Endothelial cell of umbilical vein (primary cell): Measurements from ENCODE around the gene TOR1A. TPM values are rescaled to one million over a fixed set of nuclear protein-coding genes. Genes with fewer than 3 reads are reported as not detected.

Source experiments
- BruUV-seq: library from RNA; stranded (reverse); fragments of 400-500 nt; replicated peaks from 2 replicates; lab custom pipeline; 2021; lab: Mats Ljungman, UMichigan
- CTCF ChIA-PET: fragments of 300-600, 350-600 bp; sonication (Branson Sonifier 250); formaldehyde crosslinking; loops from one replicate; lab custom pipeline; 2021; ENCODE audit warnings: antibody characterized with exemption, inconsistent platforms; lab: Charles Lee
- POLR2A ChIA-PET: fragments of 300-600, 350-600 bp; sonication (Branson Sonifier 250); formaldehyde crosslinking; loops from one replicate; lab custom pipeline; 2021; ENCODE audit warnings: antibody characterized with exemption, inconsistent platforms; lab: Charles Lee
- DNase-seq: peaks from one replicate; pipeline ENCODE4 v3.0.0-alpha.2; 2011; ENCODE audit warnings: low read depth, low spot score
- FAIRE-seq: peaks from 2 replicates; lab custom pipeline; 2011; peaks lifted over from hg19 to GRCh38; lab: Jason Lieb, UNC
- H2AFZ ChIP-seq: 2 replicates; pipeline ENCODE4 v1.6.0; 2012; ENCODE audit warnings: low read depth, low read length, control low read depth, inconsistent platforms
- H3K27ac ChIP-seq: 2 replicates; pipeline ENCODE4 v1.5.1; 2011; ENCODE audit warnings: low read depth, mild to moderate bottlenecking, control low read depth, low read length, moderate library complexity; ENCODE audit not compliant: insufficient read depth
- H3K27me3 ChIP-seq, 2 experiments: 2 replicates each; pipeline versions ENCODE4 v1.6.0 to v1.6.1; 2011; ENCODE audit warnings: low read length in 2 of 2, mixed read lengths in 1 of 2; ENCODE audit not compliant: control insufficient read depth in 2 of 2, insufficient read depth in 2 of 2
- H3K36me3 ChIP-seq, 2 experiments: 2 replicates in 1 of 2; 3 replicates in 1 of 2; pipeline ENCODE4 v1.5.1; 2011; ENCODE audit warnings: low read length in 2 of 2, mild to moderate bottlenecking in 1 of 2, moderate library complexity in 1 of 2; ENCODE audit not compliant: control insufficient read depth in 2 of 2, insufficient read depth in 2 of 2; ENCODE audit errors: extremely low read depth in 1 of 2
- H3K4me1 ChIP-seq: 3 replicates; pipeline ENCODE4 v1.5.1; 2011; ENCODE audit warnings: mild to moderate bottlenecking, low read length; ENCODE audit not compliant: control insufficient read depth, insufficient read depth; ENCODE audit errors: extremely low read depth
- H3K4me2 ChIP-seq: 2 replicates; pipeline ENCODE4 v1.6.1; 2011; ENCODE audit warnings: low read length, control low read depth, mixed read lengths; ENCODE audit not compliant: insufficient read depth
- H3K4me3 ChIP-seq, 3 experiments: fragments of 200-600 bp in 1 of 3; sonication (generic), shearing (Covaris generic) in 1 of 3; replicated peaks in 1 of 3; 2 replicates each; pipeline ENCODE4 v1.5.1; 2011 to 2016; ENCODE audit warnings: control low read depth in 3 of 3, low read length in 3 of 3, mild to moderate bottlenecking in 2 of 3, inconsistent platforms in 1 of 3, low read depth in 1 of 3, moderate library complexity in 1 of 3; ENCODE audit not compliant: insufficient read depth in 1 of 3
- H3K79me2 ChIP-seq: 2 replicates; pipeline ENCODE4 v1.6.0; 2012; ENCODE audit warnings: low read length, inconsistent platforms; ENCODE audit not compliant: control insufficient read depth, insufficient read depth
- H3K9ac ChIP-seq: replicated peaks from 2 replicates; pipeline ENCODE3; 2011; ENCODE audit warnings: low read length, control low read depth; ENCODE audit not compliant: insufficient read depth; ENCODE audit errors: extremely low read depth
- H3K9me1 ChIP-seq: replicated peaks from 3 replicates; pipeline ENCODE4 v1.6.0; 2011; ENCODE audit warnings: mild to moderate bottlenecking, low read length; ENCODE audit not compliant: control insufficient read depth, insufficient read depth; ENCODE audit errors: extremely low read depth
- H3K9me3 ChIP-seq: replicated peaks from 2 replicates; pipeline ENCODE4 v1.5.1; 2012; ENCODE audit warnings: low read length, inconsistent platforms; ENCODE audit not compliant: control insufficient read depth, insufficient read depth
- H4K20me1 ChIP-seq: replicated peaks from 2 replicates; pipeline ENCODE3; 2011; ENCODE audit warnings: mild to moderate bottlenecking, low read length; ENCODE audit not compliant: control insufficient read depth, insufficient read depth; ENCODE audit errors: extremely low read depth
- EZH2 ChIP-seq: IDR thresholded peaks from 2 replicates; pipeline ENCODE4 v1.6.1; 2012; ENCODE audit warnings: borderline replicate concordance, low read depth, mild to moderate bottlenecking, moderate library complexity, low read length, inconsistent platforms; ENCODE audit not compliant: severe bottlenecking
- FOS ChIP-seq: IDR thresholded peaks from 2 replicates; pipeline ENCODE4 v1.6.1; 2011; ENCODE audit warnings: mild to moderate bottlenecking, low read length, moderate library complexity, borderline replicate concordance; ENCODE audit not compliant: insufficient read depth
- GATA2 ChIP-seq: IDR thresholded peaks from 2 replicates; pipeline ENCODE4 v1.7.0; 2011; ENCODE audit warnings: low read depth, mild to moderate bottlenecking, moderate library complexity, mixed read lengths, low read length; ENCODE audit not compliant: insufficient read length, insufficient read depth
- JUN ChIP-seq: IDR thresholded peaks from 2 replicates; pipeline ENCODE4 v1.6.1; 2011; ENCODE audit warnings: borderline replicate concordance, low read depth; ENCODE audit not compliant: insufficient read length, insufficient read depth
- MYC ChIP-seq: IDR thresholded peaks from one replicate; pipeline ENCODE4 v1.6.1; 2011; ENCODE audit warnings: mild to moderate bottlenecking, low read depth, low read length
- POLR2A ChIP-seq: IDR thresholded peaks from 2 replicates; pipeline ENCODE4 v1.6.1; 2012; ENCODE audit warnings: low read depth, mild to moderate bottlenecking, control low read depth, low read length
- POLR2AphosphoS5 ChIP-seq: IDR thresholded peaks from 2 replicates; pipeline ENCODE4 v1.6.1; 2012; ENCODE audit warnings: low read depth, mild to moderate bottlenecking, control low read depth, low read length, moderate library complexity; ENCODE audit not compliant: insufficient read depth
- dilution Hi-C: fragments of 300-500 bp; cut with MboI; formaldehyde crosslinking; loops from one replicate; pipeline ENCODE4 v1.15.0; 2019; ENCODE audit warnings: low sequenced_read_pairs; ENCODE audit not compliant: extremely low pct_ligation_motif_present
- intact Hi-C: fragments of 100-400 bp; cut with micrococcal nuclease; formaldehyde crosslinking; loops from one replicate; pipeline ENCODE4 v1.10.0; 2022
- polyA plus RNA-seq, 4 experiments: library from polyadenylated mRNA; depleted of rRNA in 3 of 4; stranded (reverse) in 3 of 4; unstranded in 1 of 4; fragments of >200 nt; gene quantifications; 2 replicates each; pipeline versions ENCODE4 v1.2.1 to v1.2.3, GENCODE V29; 2011 to 2012; ENCODE audit warnings: missing spikeins in 1 of 4
- total RNA-seq: library from RNA; stranded (reverse); gene quantifications from 2 replicates; pipeline ENCODE4 v1.2.3, GENCODE V29; 2021
- TF ChIP-seq, protein P1 (sequence below): IDR thresholded peaks from 2 replicates; pipeline ENCODE4 v1.6.1; 2011; ENCODE audit not compliant: insufficient read depth, insufficient read length
- TF ChIP-seq, protein P2 (sequence below), 2 donors: IDR thresholded peaks; 1 replicate in 1 of 2; 2 replicates in 1 of 2; pipeline ENCODE4 v1.5.1; 2011; ENCODE audit warnings: low read length in 2 of 2, mild to moderate bottlenecking in 2 of 2, moderate library complexity in 2 of 2, control low read depth in 1 of 2, inconsistent platforms in 1 of 2, low read depth in 1 of 2; ENCODE audit not compliant: insufficient read depth in 1 of 2; ENCODE audit errors: extremely low read depth in 1 of 2

Gene TOR1A
- total and polyA plus RNA-seq, 2 donors (not counting 3 experiments of a cell fraction or from before 2014, with no cell fraction given): 57.8 to 89.8 TPM

DNA sequence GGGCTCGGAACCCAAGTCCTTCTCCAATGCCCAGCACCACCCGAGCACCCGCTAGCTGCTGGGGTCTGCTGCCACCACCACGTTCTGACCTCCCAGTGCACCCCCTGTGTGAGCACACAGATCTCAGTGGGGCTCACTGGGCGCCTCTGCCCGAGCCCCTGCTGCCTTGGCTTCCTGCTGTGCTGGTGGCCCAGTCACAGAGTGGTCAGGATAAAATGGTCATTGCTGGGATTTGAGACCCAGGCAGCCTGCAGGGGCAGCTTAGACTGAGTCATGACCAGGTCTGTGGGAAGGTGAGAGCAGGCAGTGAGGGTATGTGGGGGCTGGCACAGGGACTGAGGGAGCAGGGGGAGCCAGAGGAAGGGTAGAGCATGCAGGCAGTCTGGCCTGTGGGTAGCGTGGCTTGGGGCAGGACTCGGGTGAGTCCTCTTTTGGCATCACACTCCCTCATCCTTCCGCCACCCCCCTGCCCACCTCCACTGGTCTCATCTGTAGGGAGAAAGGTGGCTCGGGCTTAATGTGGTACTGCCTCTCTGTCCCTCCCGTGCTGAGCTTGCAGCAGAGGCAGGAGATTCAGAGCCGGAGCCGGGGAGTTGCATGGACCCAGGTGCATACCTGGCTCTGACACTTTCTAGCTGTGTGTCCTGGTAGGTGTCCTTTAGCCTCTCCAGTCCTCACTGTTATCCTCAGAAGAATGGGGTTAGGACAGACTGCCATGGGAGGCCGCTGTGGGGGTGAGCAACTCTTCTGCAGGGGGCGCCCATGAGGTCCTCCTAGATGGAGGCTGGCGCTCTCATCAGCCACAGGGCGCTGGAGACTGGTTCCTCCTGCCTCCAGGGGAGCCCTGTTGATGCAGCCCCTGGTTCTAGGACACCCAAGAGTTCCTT is 43.4 kb upstream of the TOR1A start:
- no peaks in the 10 kb centered on the region for H3K79me2 ChIP-seq
- no peaks in the 10 kb centered on the region for H3K4me1 ChIP-seq
- no peak for FAIRE-seq
- dilution Hi-C loops (no loop called here), intact Hi-C loops (no loop called here)
- H3K4me3 ChIP-seq: no peak overlapping the region
- no peaks in the 10 kb centered on the region for H3K27me3 ChIP-seq
- no TSS peak for BruUV-seq
- no peak overlapping the region for H3K27ac ChIP-seq
- ChIA-PET CTCF (no interaction called here), POLR2A (no interaction called here)
- no peak for TF ChIP-seq FOS
- TF ChIP-seq MYC: no peak
- no peak for TF ChIP-seq GATA2
- TF ChIP-seq, protein P1, sequence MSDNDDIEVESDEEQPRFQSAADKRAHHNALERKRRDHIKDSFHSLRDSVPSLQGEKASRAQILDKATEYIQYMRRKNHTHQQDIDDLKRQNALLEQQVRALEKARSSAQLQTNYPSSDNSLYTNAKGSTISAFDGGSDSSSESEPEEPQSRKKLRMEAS: no peak
- no peak for TF ChIP-seq POLR2AphosphoS5
- TF ChIP-seq EZH2: no peak
- TF ChIP-seq POLR2A: no peak
- no peak for TF ChIP-seq JUN
- TF ChIP-seq, protein P2, sequence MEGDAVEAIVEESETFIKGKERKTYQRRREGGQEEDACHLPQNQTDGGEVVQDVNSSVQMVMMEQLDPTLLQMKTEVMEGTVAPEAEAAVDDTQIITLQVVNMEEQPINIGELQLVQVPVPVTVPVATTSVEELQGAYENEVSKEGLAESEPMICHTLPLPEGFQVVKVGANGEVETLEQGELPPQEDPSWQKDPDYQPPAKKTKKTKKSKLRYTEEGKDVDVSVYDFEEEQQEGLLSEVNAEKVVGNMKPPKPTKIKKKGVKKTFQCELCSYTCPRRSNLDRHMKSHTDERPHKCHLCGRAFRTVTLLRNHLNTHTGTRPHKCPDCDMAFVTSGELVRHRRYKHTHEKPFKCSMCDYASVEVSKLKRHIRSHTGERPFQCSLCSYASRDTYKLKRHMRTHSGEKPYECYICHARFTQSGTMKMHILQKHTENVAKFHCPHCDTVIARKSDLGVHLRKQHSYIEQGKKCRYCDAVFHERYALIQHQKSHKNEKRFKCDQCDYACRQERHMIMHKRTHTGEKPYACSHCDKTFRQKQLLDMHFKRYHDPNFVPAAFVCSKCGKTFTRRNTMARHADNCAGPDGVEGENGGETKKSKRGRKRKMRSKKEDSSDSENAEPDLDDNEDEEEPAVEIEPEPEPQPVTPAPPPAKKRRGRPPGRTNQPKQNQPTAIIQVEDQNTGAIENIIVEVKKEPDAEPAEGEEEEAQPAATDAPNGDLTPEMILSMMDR (IDR thresholded peaks at IDR 0.05; ENCODE audit: extremely low read depth in 1 of 2, insufficient read depth in 1 of 2, low read depth in 1 of 2, low read length in 2 of 2): no peak
- H4K20me1 ChIP-seq: no peaks in the 10 kb centered on the region
- no peak overlapping the region for H3K4me2 ChIP-seq
- H2AFZ ChIP-seq: no peak overlapping the region
- no peaks in the 10 kb centered on the region for H3K9me3 ChIP-seq
- H3K36me3 ChIP-seq: peaks cover 0 to 6% of the 10 kb centered on the region in 2 experiments
- no peaks in the 10 kb centered on the region for H3K9me1 ChIP-seq
- H3K9ac ChIP-seq: no peak overlapping the region
- no peak for DNase-seq
